GM21619 (cell line): ENCODE data around the gene CENPP.

Experiments used
- ATAC-seq: cut with Tn5 transposase; IDR thresholded peaks from one replicate; pipeline ENCODE4 v1.9.1; 2021; ENCODE audit not compliant: unreplicated experiment

The CENPP gene

GRCh38 chr9:92633614-92634278 is 308.0 kb downstream of the CENPP start:
- ATAC-seq: no peak

- ATAC-seq: peak; percentile 64
Observed at GRCh38 chr9:92634712-92635605, 309.2 kb downstream of the CENPP start.

GRCh38 chr9:92635760-92636159 is 310.0 kb downstream of the CENPP start:
- no peak for ATAC-seq

- ATAC-seq: no peak
Observed at GRCh38 chr9:92636627-92637026, 310.9 kb downstream of the CENPP start.

- no peak for ATAC-seq
Observed at GRCh38 chr9:92637326-92637725, 311.6 kb downstream of the CENPP start.

- no peak for ATAC-seq
Observed at GRCh38 chr9:92637886-92638620, 312.3 kb downstream of the CENPP start.

GRCh38 chr9:92638621-92639101 is 312.9 kb downstream of the CENPP start:
- no peak for ATAC-seq

GRCh38 chr9:92639124-92639523 is 313.4 kb downstream of the CENPP start:
- no peak for ATAC-seq

- no peak for ATAC-seq
Observed at GRCh38 chr9:92639791-92640271, 314.1 kb downstream of the CENPP start.

- no peak for ATAC-seq
Observed at GRCh38 chr9:92640398-92641091, 314.8 kb downstream of the CENPP start.

- ATAC-seq: no peak
Observed at GRCh38 chr9:92641092-92641809, 315.5 kb downstream of the CENPP start.

GRCh38 chr9:92642041-92642451 is 316.3 kb downstream of the CENPP start:
- ATAC-seq: no peak

- no peak for ATAC-seq
Observed at GRCh38 chr9:92642564-92642963, 316.8 kb downstream of the CENPP start.

GRCh38 chr9:92644278-92644677 is 318.5 kb downstream of the CENPP start:
- no peak for ATAC-seq

GRCh38 chr9:92645041-92645440 is 319.3 kb downstream of the CENPP start:
- ATAC-seq: no peak

GRCh38 chr9:92647671-92648473 is 322.1 kb downstream of the CENPP start:
- no peak for ATAC-seq

- ATAC-seq: no peak
Observed at GRCh38 chr9:92648474-92648971, 322.8 kb downstream of the CENPP start.

GRCh38 chr9:92649007-92649406 is 323.3 kb downstream of the CENPP start:
- no peak for ATAC-seq

- no peak for ATAC-seq
Observed at GRCh38 chr9:92650296-92650695, 324.5 kb downstream of the CENPP start.
